HepG2 (cell line): ENCODE results near the gene PIK3R3.

Experiments used
- CTCF ChIP-seq: sonication (generic); formaldehyde crosslinking; IDR thresholded peaks from 2 replicates; pipeline ENCODE4 v1.5.0; 2020; ENCODE audit warnings: mild to moderate bottlenecking, missing genetic modification reagents, moderate library complexity
- FOXK2 ChIP-seq: fragments of 450-650 bp; IDR thresholded peaks from 2 replicates; pipeline ENCODE4 v1.6.1; 2016
- GABPA ChIP-seq, 2 experiments: IDR thresholded peaks; 2 replicates each; pipeline ENCODE4 v1.6.1; 2011 to 2016; ENCODE audit warnings: low read depth in 2 of 2, low read length in 1 of 2, missing biosample characterization in 1 of 2, missing genetic modification characterization in 1 of 2
- HOMEZ ChIP-seq: IDR thresholded peaks from 2 replicates; pipeline ENCODE4 v1.6.1; 2016; ENCODE audit warnings: low read depth
- PHF21A ChIP-seq: sonication (generic); formaldehyde crosslinking; IDR thresholded peaks from 2 replicates; pipeline ENCODE4 v1.5.0; 2020; ENCODE audit warnings: mild to moderate bottlenecking, missing genetic modification reagents
- THRA ChIP-seq: sonication (generic); formaldehyde crosslinking; IDR thresholded peaks from 2 replicates; pipeline ENCODE4 v1.4.0; 2020; ENCODE audit warnings: missing genetic modification reagents, borderline replicate concordance
- YY1 ChIP-seq: IDR thresholded peaks from 2 replicates; pipeline ENCODE4 v1.6.1; 2011; ENCODE audit warnings: low read length, low read depth, moderate library complexity, mild to moderate bottlenecking; ENCODE audit not compliant: insufficient read depth, insufficient replicate concordance
- ZBTB33 ChIP-seq: sonication (generic); formaldehyde crosslinking; IDR thresholded peaks from 2 replicates; pipeline ENCODE4 v1.4.0; 2020; ENCODE audit warnings: missing genetic modification reagents
- ZFP36L2 ChIP-seq: sonication (generic); formaldehyde crosslinking; IDR thresholded peaks from 2 replicates; pipeline ENCODE4 v1.4.0; 2020; ENCODE audit warnings: missing genetic modification reagents
- ZNF33A ChIP-seq: sonication (generic); formaldehyde crosslinking; IDR thresholded peaks from 2 replicates; pipeline ENCODE4 v1.5.1; 2020; ENCODE audit warnings: missing genetic modification reagents, mild to moderate bottlenecking, moderate library complexity, borderline replicate concordance
- ZNF350 ChIP-seq: sonication (generic); formaldehyde crosslinking; IDR thresholded peaks from 2 replicates; pipeline ENCODE4 v1.4.0; 2020; ENCODE audit warnings: mild to moderate bottlenecking, low read depth, missing genetic modification reagents, borderline replicate concordance
- ZNF878 ChIP-seq: sonication (generic); formaldehyde crosslinking; IDR thresholded peaks from 2 replicates; pipeline ENCODE4 v1.8.1; 2023; ENCODE audit warnings: mild to moderate bottlenecking, missing genetic modification reagents, moderate library complexity

- TF ChIP-seq PHF21A (CRISPR knock-in tag) (no peak), ZFP36L2 (CRISPR knock-in tag) (no peak), ZNF33A (CRISPR knock-in tag) (no peak), FOXK2 (no peak), ZBTB33 (no peak), ZNF350 (CRISPR knock-in tag) (no peak), ZNF878 (CRISPR knock-in tag) (no peak), YY1 (no peak), CTCF (CRISPR knock-in tag) (no peak), THRA (no peak), HOMEZ (CRISPR knock-in tag) (no peak), GABPA (IDR thresholded peaks at IDR 0.05; ENCODE audit: low read depth, low read length) (no peak), GABPA (CRISPR knock-in tag; IDR thresholded peaks at IDR 0.05; ENCODE audit: low read depth) (no peak)
Observed at GRCh38 chr1:46131093-46131492, 1.3 kb downstream of the PIK3R3 start.
